Stimulated activated CD4-positive, alpha-beta T cell treated with anti-CD3 and anti-CD28 coated beads, Interleukin-1b, Interleukin-23, amount 100 ng/mL, for 1 hour (primary cell): Measurements from ENCODE around the gene ZNF730.
A peak's percentile ranks its signal among the peaks of the same experiment; 100 is the strongest.
"Not testable (repeated sequence)": the region's sequence is repeated elsewhere in the genome, so short reads cannot be mapped to it uniquely, and the experiment has no call there.

ENCODE experiments used
- DNase-seq, 2 donors: peaks; one replicate each; pipeline ENCODE4 v3.0.0-alpha.2; 2020; ENCODE audit warnings: low read depth in 2 of 2

The ZNF730 gene

DNA sequence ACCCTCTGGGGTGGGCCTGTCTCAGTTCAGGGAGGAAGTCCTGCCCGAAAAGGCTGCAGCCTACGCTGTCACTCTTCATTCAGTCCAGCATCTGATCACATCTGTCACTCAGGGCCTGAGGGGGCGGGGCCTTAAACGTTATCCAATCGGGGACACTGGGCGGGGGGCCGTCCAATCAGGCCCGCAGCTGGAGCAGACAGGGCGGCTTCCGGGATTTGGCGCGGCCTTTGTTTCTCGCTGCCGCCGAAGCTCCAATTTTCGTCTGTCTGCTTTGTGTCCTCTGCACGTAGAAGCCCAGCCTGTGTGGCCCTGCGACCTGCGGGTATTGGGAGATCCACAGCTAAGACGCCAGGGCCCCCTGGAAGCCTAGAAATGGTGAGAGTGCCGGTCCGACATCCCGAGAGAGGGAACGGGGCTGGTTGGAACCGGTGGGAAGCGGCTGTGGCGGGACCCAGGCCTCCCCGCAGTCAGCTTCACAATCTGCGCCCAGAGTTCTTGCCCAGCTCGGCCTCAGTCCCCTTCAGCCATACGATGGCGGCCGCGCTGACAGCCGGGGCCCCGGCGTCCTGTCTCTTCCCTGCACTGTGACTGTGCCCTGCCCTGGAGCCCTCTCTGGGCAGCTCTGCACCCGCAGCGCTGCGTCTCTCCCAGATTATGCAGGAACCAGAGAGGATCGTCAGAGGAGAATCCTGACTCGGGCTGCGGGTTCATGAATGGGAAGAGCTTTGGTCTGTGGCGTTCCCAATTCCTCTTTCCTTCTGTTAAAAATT, at the start of gene ZNF730:
Gene ZNF730 (plus strand): TSS at position 224 of the 770 bp plus-strand sequence. CDS start 149 bp downstream, at position 373.
- DNase-seq: peak in 1 of 2 donors; percentile 14

DNA sequence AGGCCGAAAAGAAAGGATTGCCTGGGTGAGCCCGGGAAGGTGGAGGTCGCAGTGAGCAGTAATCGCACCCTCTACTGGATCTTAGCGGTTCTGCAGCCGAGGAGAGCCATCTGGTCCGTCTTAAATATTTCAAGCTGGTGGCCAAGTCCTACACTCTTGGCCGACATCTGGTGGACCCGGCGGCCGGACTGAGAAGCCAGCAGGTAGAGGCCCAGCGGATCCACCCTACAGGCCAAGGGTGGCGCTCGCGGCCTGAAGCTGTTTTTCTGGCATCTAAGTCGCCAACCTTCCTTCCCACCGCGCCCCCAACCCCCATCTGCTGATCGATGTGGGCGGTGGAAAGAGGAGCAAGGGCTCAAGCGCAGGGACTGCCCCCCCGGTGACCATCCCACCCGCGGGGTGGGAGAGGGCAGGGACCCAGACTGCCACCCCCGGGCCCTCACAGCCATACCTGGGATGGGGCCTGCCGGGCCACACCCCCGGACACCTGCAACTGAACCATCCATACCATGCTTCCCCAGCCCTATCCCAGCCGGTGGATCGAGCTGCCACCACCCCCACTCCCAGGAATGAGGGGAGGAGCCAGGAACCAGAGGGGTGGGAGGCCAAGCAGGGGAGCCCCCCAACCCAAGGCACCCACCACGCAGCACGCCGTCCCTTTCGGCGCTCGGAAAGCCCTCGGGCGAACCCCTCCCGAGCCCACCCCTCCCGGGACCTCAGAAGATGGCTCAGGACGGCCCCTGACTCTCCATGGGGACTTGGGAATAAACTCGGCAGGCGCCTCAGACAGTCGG, 46.3 kb upstream of the ZNF730 start:
- DNase-seq: no peak

DNA sequence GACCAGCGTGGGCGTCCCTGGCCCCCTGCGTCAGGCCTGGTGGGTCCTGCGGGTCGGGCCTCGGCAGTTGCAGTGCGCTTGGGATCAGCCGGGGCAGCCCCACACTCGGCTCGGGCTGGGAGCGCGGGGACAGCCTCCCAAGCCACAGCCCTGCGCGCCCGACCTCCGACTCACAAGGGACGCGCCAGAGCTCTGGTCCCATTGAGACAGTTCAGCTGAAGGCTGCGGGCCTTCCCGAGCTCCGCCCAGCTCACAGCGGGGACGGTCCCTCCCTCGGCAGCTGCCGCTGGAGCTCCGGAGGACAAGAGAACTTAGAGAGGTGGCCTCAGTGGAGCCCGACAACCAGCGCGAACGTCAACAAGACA, 45.7 kb upstream of the ZNF730 start:
- no peak for DNase-seq

DNA sequence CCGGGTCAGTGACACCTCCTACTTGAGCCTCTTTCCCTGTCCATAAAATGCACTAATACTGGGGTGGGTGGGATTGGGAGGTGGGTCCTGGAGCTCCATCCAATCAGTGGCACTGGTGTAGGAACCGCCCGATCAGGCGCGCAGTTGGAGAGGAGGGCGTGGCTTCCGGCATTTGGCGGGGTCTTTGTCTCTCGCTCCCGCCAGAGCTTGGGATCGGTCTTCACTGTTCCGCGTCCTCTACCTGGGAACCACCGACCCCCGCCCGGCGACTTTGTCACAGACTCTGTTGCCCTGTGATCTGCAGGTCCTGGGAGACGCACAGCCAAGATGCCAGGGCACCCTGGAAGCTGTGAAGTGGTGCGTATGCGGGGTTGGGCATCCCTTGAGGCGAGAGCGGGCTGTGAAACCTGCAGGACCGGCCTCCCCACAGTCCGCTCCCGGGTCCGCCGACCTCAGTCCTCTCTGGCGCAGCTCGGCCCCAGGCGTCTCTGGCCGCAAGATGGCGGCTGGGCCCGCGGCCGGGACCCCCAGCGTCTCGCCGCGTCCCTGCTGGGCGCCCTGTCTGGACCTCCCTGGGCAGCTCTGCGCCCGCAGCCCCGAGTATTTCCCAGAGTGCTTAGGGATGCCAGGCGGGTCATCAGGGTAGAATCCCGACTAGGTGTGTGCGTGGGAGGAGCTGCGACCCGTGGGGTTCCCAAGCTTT, 41.6 kb upstream of the ZNF730 start:
- no peak for DNase-seq

DNA sequence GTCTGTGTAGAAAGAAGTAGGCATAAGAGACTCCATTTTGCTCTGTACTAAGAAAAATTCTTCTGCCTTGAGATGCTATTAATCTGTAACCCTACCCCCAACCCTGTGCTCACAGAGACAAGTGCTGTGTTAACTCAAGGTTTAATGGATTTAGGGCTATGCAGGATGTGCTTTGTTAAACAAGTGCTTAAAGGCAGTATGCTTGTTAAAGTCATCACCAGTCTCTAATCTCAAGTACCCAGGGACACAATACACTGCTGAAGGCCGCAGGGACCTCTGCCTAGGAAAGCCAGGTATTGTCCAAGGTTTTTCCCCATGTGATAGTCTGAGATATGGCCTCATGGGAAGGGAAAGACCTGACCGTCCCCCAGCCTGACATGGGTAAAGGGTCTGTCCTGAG, 39.0 kb upstream of the ZNF730 start:
- not testable (repeated sequence) for DNase-seq

DNA sequence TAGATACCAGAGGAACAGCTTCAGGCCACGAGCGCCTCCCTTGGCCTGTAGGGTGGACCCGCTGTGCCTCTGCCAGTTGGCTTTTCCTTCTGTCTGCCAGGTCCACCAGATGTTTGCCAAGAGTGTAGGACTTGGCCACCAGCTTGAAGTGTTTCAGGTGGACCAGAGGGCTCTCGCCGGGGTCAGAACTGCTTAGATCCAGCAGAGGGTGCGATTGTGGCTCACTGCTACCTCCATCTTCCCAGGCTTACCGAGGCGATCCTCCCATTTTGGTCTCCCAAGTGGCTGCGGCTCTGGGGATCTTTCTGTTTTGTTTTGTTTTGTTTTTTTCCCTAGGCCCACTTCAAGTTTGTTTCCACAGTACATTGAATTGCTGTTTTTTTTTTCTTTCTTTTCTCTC, 23.0 kb upstream of the ZNF730 start:
- DNase-seq: no peak

DNA sequence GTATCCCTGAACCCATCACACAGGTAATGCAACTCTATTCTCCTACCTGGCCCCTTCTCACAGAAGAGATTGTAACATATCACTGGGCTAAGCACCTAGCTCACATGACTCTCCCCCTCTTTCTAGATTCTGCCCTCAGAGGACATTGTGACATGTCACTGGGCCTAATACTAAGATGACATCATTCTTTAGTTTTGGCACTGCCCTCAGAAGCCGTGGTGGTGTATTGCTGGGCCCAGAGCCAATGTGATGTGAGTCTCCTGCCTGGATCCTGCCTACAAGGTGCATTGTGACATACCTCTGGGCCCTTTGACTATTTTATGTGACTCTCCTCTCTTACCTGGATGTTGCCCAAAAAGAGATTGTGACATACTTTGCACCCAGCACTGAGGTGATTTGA, 21.4 kb upstream of the ZNF730 start:
- DNase-seq: no peak

DNA sequence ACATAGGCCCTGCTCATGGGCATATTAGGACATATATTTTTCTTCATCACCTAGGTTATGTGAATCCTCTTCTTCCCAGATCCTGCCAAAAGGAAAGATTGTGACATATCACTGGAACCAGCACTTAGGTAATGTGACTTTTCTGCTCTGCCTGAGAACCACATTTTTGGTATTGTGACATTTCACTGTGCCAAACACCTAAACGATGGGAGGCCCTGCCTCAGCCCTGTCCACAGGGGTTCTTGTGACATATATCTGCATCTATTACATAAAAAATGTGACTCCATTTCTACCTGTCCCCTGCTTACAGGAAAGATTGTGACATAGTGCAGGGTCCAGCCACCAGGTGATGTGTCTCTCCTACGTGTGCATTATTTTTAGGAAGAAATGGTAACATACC, 18.5 kb upstream of the ZNF730 start:
- no peak for DNase-seq

DNA sequence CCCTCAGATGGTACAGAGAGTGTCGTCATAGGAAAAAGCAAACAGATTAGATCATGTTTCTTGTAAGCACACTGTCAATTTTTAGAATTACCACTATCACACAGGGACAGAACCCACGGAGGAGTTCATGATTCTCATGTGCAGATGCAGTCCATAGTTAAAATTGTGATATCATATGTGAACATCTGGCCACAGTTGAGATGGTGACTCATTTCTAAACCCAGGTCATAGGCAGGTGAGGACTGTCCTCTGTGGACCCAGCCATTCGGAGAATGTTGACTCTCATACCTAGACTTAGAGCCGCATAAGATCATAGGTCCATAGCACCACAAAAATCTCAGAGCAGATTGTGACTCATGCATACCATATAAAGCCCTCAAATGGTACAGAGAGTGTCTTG, 17.8 kb upstream of the ZNF730 start:
- DNase-seq: no peak

DNA sequence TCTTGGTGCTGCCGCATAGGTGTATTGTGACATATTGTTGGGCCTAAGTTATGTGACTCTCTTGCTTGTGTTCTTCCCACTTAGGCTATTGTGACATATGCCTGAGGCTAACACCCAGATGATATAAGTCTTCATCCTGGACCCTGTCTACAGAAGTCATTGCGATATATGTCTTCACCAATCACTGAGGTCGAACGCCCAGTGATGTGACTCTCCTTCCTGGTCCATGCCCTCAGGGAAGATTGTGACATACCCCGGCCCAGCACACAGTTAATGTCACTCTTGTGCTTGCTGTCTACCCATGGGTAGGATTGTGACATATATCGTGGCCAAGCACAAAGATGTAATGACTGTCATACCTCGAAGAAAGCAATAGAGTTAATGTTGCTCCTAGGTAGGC, 16.9 kb upstream of the ZNF730 start:
- DNase-seq: no peak

DNA sequence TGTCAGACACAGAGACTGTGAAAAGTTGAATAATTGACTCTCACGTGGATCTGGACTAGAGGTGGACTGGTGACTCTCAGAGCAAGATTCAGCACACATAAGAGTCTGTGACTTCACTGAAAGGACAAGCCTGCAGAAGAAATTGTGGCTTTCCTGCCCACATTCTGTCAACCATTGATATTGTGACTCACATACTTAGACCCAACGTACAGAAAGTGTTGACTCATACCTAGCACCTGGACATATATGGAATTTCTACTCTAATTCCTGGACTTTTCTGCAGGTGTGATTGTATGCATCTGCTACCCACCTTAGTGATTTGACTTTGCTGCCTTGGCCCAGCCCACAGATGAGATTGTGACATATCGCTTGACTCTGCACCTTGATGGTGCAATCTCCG, 15.6 kb upstream of the ZNF730 start:
- DNase-seq: no peak

DNA sequence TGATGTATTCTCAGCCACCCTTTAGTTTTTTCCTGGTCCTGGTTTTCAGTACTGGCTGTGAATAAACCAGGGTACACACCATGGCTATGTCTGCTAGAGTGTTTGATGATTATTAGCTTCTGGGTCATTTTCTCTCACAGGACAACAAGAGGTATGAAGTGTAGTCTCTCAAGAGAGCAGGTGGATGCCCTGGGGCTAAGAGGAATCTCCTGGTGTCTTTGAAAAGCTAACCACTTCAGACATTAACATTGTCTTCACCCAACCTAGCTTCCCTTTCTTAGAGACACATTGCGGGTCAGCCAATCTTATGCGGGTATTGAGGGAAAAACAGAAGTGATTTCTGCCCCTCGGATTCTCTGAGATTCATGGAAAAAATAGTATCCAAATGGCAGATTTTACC, 1.6 kb downstream of the ZNF730 start:
- DNase-seq: no peak

DNA sequence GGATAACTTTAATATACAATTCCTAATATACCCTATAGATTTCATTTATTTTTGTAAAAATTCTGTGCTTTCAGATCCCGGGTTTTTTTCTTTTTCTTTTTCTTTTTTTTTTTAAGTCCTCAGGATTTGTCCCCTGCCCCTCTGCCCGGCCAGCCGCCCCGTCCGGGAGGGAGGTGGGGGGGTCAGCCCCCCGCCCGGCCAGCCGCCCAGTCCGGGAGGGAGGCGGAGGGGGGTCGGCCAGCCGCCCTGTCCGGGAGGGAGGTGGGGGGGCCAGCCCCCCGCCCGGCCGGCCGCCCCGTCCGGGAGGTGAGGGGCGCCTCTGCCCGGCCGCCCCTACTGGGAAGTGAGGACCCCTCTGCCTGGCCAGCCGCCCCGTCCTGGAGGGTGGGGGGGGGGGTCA, 17.4 kb downstream of the ZNF730 start:
- not testable (repeated sequence) for DNase-seq

DNA sequence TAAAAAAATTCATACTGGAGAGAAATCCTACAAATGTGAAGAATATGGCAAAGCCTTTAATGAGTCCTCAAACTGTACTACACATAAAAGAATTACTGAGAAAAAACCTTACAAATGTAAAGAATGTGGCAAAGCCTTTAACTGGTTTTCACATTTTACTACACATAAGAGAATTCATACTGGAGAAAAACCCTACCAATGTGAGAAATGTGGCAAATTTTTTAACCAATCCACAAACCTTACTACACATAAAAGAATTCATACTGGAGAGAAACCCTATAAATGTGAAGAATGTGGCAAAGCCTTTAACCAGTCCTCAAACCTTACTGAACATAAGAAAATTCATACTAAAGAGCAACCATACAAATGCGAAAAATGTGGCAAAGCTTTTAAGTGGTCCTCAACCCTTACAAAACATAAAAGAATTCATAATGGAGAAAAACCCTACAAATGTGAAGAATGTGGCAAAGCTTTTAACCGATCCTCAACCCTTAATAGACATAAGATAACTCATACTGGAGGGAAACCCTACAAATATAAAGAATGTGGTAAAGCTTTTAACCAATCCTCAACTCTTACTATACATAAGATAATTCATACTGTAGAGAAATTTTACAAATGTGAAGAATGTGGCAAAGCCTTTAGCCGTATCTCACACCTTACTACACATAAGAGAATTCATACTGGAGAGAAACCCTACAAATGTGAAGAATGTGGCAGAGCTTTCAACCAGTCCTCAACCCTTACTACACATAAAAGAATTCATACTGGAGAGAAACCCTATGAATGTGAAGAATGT, 29.0 kb downstream of the ZNF730 start:
- DNase-seq: no peak

DNA sequence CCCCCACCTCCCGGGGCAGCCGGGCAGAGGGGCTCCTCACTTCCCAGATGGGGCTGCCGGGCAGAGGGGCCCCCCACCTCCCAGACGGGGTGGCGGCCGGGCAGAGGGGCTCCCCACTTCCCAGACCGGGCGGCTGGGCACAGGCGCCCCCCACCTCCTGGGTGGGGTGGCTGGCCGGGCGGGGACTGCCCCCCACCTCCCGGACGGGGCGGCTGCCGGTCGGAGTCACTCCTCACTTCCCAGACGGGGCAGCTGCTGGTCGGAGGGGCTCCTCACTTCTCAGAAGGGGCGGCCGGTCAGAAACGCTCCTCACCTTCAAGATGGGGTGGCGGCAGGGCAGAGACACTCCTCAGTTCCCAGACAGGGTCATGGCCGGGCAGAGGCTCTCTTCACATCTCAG, 43.9 kb downstream of the ZNF730 start:
- no peak for DNase-seq

DNA sequence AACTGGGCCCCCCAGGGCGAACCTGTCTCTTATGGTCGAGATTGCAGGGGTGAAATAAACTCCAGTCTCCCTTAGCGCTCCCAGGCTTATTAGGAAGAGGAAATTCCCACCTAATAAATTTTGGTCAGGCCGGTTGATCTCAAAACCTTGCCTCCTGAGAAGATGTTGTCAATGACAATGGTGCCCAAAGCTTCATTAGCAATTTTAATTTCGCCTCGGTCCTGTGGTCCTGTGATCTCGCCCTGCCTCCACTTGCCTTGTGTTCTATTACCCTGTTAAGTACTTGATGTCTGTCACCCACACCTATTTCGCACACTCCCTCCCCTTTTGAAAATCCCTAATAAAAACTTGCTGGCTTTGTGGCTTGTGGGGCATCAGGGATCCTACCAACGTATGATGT, 51.5 kb downstream of the ZNF730 start:
- not testable (repeated sequence) for DNase-seq

DNA sequence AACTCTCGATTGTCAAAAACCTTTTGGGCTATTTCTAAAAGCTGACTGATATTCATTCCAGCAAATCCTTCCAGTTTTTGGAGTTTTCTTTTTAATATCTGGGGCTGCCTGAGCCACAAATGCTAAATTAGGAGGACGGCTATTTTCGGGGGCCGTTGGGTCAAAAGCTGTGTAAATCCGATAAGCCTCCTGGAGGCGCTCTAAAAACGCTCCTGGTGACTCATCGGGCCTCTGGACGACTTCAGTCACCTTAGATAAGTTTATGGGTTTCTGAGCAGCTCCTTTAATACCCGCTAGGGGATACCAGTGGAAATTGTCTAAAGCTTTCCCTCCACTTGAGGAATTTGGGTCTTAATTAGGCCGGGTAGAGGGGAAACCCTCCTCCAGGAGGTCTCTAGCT, 66.4 kb downstream of the ZNF730 start:
- DNase-seq: no peak

DNA sequence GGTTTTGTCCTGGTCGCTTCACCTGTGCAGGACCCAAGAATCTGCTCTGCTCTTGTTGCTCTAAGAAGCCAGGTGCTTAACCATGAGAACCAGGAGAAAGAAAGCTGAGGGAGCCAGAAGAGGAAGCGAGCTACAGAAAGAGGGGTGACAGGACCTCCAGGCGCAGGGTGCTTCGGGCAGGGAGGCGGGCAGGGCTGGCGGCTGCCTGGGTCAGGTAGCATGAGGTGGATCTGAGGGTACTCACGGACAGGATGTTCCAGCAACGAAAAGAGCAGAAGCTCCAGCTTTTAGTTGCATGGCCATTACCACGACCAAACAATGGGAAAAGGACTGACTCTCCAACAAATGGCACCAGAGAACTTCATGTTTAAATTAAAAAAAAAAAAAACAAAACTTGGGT, 73.5 kb downstream of the ZNF730 start:
- no peak for DNase-seq
